ENCODE results near the gene PKD1. TPM values are rescaled to one million over a fixed set of nuclear protein-coding genes. Genes with fewer than 3 reads are reported as not detected.

Gene PKD1
- total and polyA plus RNA-seq, 2 of the 13 experiments (the other 11 are each of a cell fraction or from before 2014, with no cell fraction given), result 22.1 to 23.0 TPM

DNA sequence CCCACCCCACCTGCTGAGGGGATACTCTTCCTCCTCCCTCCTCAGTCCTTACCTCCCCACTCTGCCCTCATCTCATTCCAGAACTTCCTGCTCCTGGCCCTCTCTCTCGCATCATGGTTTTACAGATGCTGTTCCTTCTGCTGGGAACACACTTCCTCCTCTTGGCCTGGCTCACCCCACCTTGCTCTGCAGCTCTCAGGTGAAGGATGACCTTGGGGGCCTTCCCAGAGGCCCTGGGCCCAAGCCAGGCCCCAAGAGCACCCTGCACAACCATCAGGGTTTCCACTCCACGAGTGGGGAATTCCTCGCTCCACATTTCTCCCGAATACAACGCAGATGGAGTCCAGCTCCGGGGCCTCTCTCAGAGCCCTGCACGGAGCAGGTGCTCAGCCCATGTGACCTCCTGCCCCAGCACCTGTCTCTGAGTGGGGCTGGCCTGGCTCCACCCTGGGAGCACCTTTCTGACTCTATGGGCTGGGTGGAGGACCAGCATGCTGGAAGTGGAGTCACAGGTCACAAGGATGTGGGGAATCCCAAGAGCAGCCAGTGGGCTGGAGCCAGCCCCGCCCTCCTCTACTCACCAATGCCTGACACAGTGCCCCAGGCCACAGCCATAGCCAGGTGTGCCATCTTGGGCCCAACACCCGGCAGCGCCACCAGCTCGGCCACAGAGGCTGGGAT lies 92.6 kb downstream of the PKD1 start:
- no peak for FAIRE-seq
- Histone ChIP-seq H3K4me1 (ENCODE audit: insufficient read depth, low read length) (peaks cover 55% of the 10 kb centered on the region), H4K20me1 (ENCODE audit: insufficient read depth, low read length) (no peaks in the 10 kb centered on the region), H3K9me3 (ENCODE audit: low read length) (no peaks in the 10 kb centered on the region), H3K4me3 (replicated peaks in 1 of 3; ENCODE audit: insufficient read depth in 1 of 3, low read depth in 2 of 3, low read length in 3 of 3) (no peak overlapping the region), H3K36me3 (replicated peaks in 1 of 2; ENCODE audit: control insufficient read depth in 1 of 2, insufficient read depth in 2 of 2, low read length in 2 of 2) (peaks cover 0 to 1% of the 10 kb centered on the region in 2 experiments; a peak in 3 of 5 replicates), H3K9ac (ENCODE audit: insufficient read depth, low read depth, low read length) (no peak overlapping the region), H3K27me3 (ENCODE audit: control insufficient read depth in 1 of 2, insufficient read depth in 2 of 2, low read length in 2 of 2) (no peaks in the 10 kb centered on the region; a peak in 1 of 5 replicates), H3K4me2 (ENCODE audit: low read depth, low read length) (no peak overlapping the region), H3K27ac (ENCODE audit: extremely low read length, insufficient read depth, low read length) (no peak overlapping the region), H2AFZ (ENCODE audit: low read length) (no peak overlapping the region), H3K79me2 (ENCODE audit: insufficient read depth, low read length) (peaks cover 11% of the 10 kb centered on the region)
- 96% methylated on average over 7 of the region's 11 CpGs for WGBS (ENCODE audit: low lambda C conversion rate)
- no peak for ATAC-seq
- DNase-seq (ENCODE audit: low spot score), result no peak
- ChIA-PET POLR2A (interaction anchor here (1.4 kb wide), 1 partner anchor 8 kb away, joined by 4 read pairs; no protein-coding TSS in a partner anchor), CTCF (ENCODE audit: low intra/inter-chr PET ratio, low total read pairs) (no interaction called here)
- TF ChIP-seq RCOR2 (CRISPR knock-in tag; IDR thresholded peaks at IDR 0.05) (no peak), NCOA2 (CRISPR knock-in tag; IDR thresholded peaks at IDR 0.05) (no peak), ZNF615 (CRISPR knock-in tag; IDR thresholded peaks at IDR 0.05; ENCODE audit: borderline replicate concordance) (no peak)
- intact Hi-C loops (cut with micrococcal nuclease; ENCODE audit: unreplicated experiment), result no loop called here
- no TSS peak for BruUV-seq (replicated peaks)
- in situ Hi-C loops (cut with HindIII; ENCODE audit: extremely low pct_ligation_motif_present, low pct_unique_long_range_greater_than_20kb), result no loop called here

DNA sequence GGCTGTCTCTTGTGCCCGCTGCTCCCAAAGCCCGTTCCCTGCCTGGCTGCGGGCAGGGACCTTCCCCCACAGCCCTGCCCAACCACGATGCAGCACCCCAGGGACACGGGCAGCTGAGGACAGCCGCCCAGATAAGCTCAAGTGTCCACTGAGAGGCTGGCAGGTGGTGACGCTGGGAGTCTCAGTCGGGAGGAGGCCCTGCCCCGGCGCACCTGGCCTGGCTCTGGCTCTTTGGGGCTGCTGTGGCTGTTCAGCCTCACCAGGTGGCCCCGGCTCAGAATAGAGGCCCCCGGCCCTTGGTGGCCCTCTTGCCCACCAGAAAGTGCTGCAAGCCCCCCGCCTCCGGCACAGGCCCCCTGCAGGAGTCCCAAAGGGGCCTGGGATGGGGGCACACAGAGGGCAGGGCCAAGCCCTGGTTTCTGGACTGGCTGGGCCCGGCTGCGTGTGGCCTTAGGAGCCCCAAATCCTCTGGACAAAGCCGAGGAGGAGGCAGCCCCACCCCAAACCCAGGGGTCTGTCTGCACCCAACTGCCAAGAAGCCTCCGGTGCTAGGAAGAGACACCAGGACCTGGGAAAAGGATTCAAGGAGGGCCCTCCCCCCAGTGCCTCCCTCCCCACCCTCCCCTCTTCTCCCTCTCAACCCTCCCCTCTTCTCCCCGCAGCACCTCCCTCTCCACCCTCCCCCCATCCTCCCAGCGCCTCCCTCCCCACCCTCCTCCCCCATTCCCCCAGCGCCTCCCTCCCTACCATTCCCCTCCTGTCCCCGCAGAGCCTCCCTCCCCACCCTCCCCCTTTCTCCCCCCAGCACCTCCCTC lies 93.3 kb downstream of the PKD1 start:
- Histone ChIP-seq H3K79me2 (ENCODE audit: insufficient read depth, low read length) (peaks cover 11% of the 10 kb centered on the region), H3K27me3 (ENCODE audit: control insufficient read depth in 1 of 2, insufficient read depth in 2 of 2, low read length in 2 of 2) (no peaks in the 10 kb centered on the region; a peak in 1 of 5 replicates), H3K4me1 (ENCODE audit: insufficient read depth, low read length) (peaks cover 63% of the 10 kb centered on the region), H3K9me3 (ENCODE audit: low read length) (no peaks in the 10 kb centered on the region), H4K20me1 (ENCODE audit: insufficient read depth, low read length) (no peaks in the 10 kb centered on the region), H3K36me3 (replicated peaks in 1 of 2; ENCODE audit: control insufficient read depth in 1 of 2, insufficient read depth in 2 of 2, low read length in 2 of 2) (peaks cover under 1 to 1% of the 10 kb centered on the region in 2 experiments; a peak in 4 of 5 replicates), H3K27ac (ENCODE audit: extremely low read length, insufficient read depth, low read length) (no peak overlapping the region), H2AFZ (ENCODE audit: low read length) (no peak overlapping the region), H3K4me2 (ENCODE audit: low read depth, low read length) (no peak overlapping the region), H3K4me3 (replicated peaks in 1 of 3; ENCODE audit: insufficient read depth in 1 of 3, low read depth in 2 of 3, low read length in 3 of 3) (no peak overlapping the region), H3K9ac (ENCODE audit: insufficient read depth, low read depth, low read length) (no peak overlapping the region)
- intact Hi-C loops (cut with micrococcal nuclease; ENCODE audit: unreplicated experiment), result no loop called here
- in situ Hi-C loops (cut with HindIII; ENCODE audit: extremely low pct_ligation_motif_present, low pct_unique_long_range_greater_than_20kb), result no loop called here
- no TSS peak for BruUV-seq (replicated peaks)
- 92% methylated on average over 11 of the region's 22 CpGs for WGBS (ENCODE audit: low lambda C conversion rate)
- FAIRE-seq (no peak), DNase-seq (ENCODE audit: low spot score) (no peak), ATAC-seq (no peak)
- CTCF ChIA-PET (ENCODE audit: low intra/inter-chr PET ratio, low total read pairs), result no interaction called here
- TF ChIP-seq AGO2 (optimal IDR thresholded peaks at IDR 0.05; ENCODE audit: low read depth, low read length) (peak; percentile 73), RBFOX2 (IDR thresholded peaks at IDR 0.05; ENCODE audit: low read depth, low read length) (peak; percentile 43; the same call in 1 of the 2 replicates), SP2 (CRISPR knock-in tag; IDR thresholded peaks at IDR 0.05) (no peak), CEBPB (IDR thresholded peaks at IDR 0.05; ENCODE audit: borderline replicate concordance, low read depth, low read length) (no peak)
- POLR2A ChIA-PET, result no interaction called here
